SK-N-SH treated with all-trans-retinoic acid at 6 μM for 48 hours (cell line): ENCODE measurements around the gene HOXB7.

Experiments used
- ARNTL ChIP-seq: fragments of 450-650 bp; formaldehyde crosslinking; IDR thresholded peaks from 2 replicates; pipeline ENCODE4 v1.5.0; 2020; ENCODE audit warnings: low read depth, mild to moderate bottlenecking, moderate library complexity, borderline replicate concordance
- BACH2 ChIP-seq: fragments of 250-450 bp; sonication (Bioruptor Pico); IDR thresholded peaks from 2 replicates; pipeline ENCODE4 v1.9.0; 2021; ENCODE audit warnings: mild to moderate bottlenecking, borderline replicate concordance
- ESRRG ChIP-seq: fragments of 250-450 bp; sonication (Bioruptor Pico); IDR thresholded peaks from 2 replicates; pipeline ENCODE4 v1.6.1; 2021; ENCODE audit warnings: mild to moderate bottlenecking
- RARB ChIP-seq: fragments of 250-450 bp; sonication (Bioruptor Pico); IDR thresholded peaks from 2 replicates; pipeline ENCODE4 v1.8.0; 2021; ENCODE audit warnings: mild to moderate bottlenecking, moderate library complexity
- SNAI2 ChIP-seq: fragments of 250-450 bp; sonication (Bioruptor Pico); IDR thresholded peaks from 2 replicates; pipeline ENCODE4 v1.5.0; 2020; ENCODE audit warnings: mild to moderate bottlenecking, moderate library complexity
- ZC3H10 ChIP-seq: fragments of 250-450 bp; sonication (Bioruptor Pico); IDR thresholded peaks from 2 replicates; pipeline ENCODE4 v1.5.1; 2021; ENCODE audit warnings: mild to moderate bottlenecking, moderate library complexity
- ZNF70 ChIP-seq: fragments of 450-650 bp; formaldehyde crosslinking; IDR thresholded peaks from 2 replicates; pipeline ENCODE4 v1.5.0; 2020; ENCODE audit warnings: mild to moderate bottlenecking, moderate library complexity
- ZNF8 ChIP-seq: fragments of 450-650 bp; formaldehyde crosslinking; IDR thresholded peaks from 2 replicates; pipeline ENCODE4 v1.5.0; 2020; ENCODE audit warnings: mild to moderate bottlenecking, moderate library complexity

DNA sequence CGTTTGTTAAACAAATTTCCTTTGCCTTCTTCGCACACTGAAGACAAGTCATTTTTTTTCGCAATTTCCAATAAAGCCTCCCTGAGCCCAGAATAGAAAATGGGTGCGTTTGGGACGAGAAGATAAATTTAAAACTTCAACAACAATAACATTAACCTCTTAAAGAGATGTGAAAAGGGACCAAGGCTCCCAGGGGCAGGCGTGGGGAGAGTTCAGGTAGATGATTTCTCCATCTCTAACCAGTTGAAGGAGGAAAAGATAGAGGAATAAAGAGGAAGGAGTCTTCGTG lies 31.4 kb downstream of the HOXB7 start:
- TF ChIP-seq ESRRG (CRISPR knock-in tag), result no peak
- TF ChIP-seq SNAI2 (CRISPR knock-in tag), result no peak
- TF ChIP-seq ZC3H10 (CRISPR knock-in tag), result no peak
- no peak for TF ChIP-seq ARNTL (CRISPR knock-in tag)
- no peak for TF ChIP-seq RARB (CRISPR knock-in tag)
- TF ChIP-seq ZNF8, result no peak
- no peak for TF ChIP-seq ZNF70 (CRISPR knock-in tag)
- no peak for TF ChIP-seq BACH2 (CRISPR knock-in tag)
